Liver (tissue), 9 donors: ENCODE data around the gene UBE2E2. TPM values are rescaled to one million over a fixed set of nuclear protein-coding genes. Genes with fewer than 3 reads are reported as not detected.

Experiments
- DNase-seq: peaks from one replicate; pipeline ENCODE4 v3.0.0-alpha.2; 2017; ENCODE audit warnings: low spot score
- H3K27ac ChIP-seq, 2 donors: one replicate each; pipeline ENCODE4 v1.7.0; 2013; ENCODE audit warnings: inconsistent platforms in 2 of 2, low read length in 2 of 2, control low read depth in 1 of 2, low read depth in 1 of 2, mild to moderate bottlenecking in 1 of 2
- H3K27me3 ChIP-seq, 4 donors: one replicate each; pipeline versions ENCODE4 v1.6.1 to v1.7.0; 2013; ENCODE audit warnings: low read length in 3 of 4, inconsistent platforms in 1 of 4, mild to moderate bottlenecking in 1 of 4, moderate library complexity in 1 of 4; ENCODE audit not compliant: control insufficient read depth in 4 of 4, insufficient read depth in 4 of 4
- H3K36me3 ChIP-seq, 4 donors: one replicate each; pipeline versions ENCODE4 v1.6.1 to v1.7.0; 2013; ENCODE audit warnings: low read length in 3 of 4, mild to moderate bottlenecking in 3 of 4, low read depth in 1 of 4, moderate library complexity in 1 of 4; ENCODE audit not compliant: control insufficient read depth in 4 of 4, insufficient read depth in 3 of 4
- H3K4me1 ChIP-seq, 4 donors: one replicate each; pipeline versions ENCODE4 v1.6.1 to v1.7.0; 2013; ENCODE audit warnings: low read length in 3 of 4, mild to moderate bottlenecking in 3 of 4, moderate library complexity in 1 of 4; ENCODE audit not compliant: control insufficient read depth in 4 of 4, insufficient read depth in 4 of 4
- H3K4me3 ChIP-seq, 3 donors: one replicate each; pipeline versions ENCODE4 v1.6.1 to v1.7.0; 2013; ENCODE audit warnings: low read length in 3 of 3, control low read depth in 1 of 3, low read depth in 1 of 3, mild to moderate bottlenecking in 1 of 3
- H3K9ac ChIP-seq, 2 donors: one replicate each; pipeline ENCODE4 v1.7.0; 2013; ENCODE audit warnings: low read length in 2 of 2, mild to moderate bottlenecking in 2 of 2, moderate library complexity in 2 of 2, control low read depth in 1 of 2, low read depth in 1 of 2
- H3K9me3 ChIP-seq, 4 donors: one replicate each; pipeline versions ENCODE4 v1.6.1 to v1.7.0; 2013; ENCODE audit warnings: low read length in 3 of 4; ENCODE audit not compliant: control insufficient read depth in 4 of 4
- EGR1 ChIP-seq, 2 donors: IDR thresholded peaks; 2 replicates each; pipeline ENCODE4 v1.6.1; 2016 to 2018; ENCODE audit warnings: antibody characterized with exemption in 2 of 2, low read depth in 2 of 2
- FOXA1 ChIP-seq: IDR thresholded peaks from 2 replicates; pipeline ENCODE4 v1.6.1; 2016; ENCODE audit warnings: antibody characterized with exemption
- FOXA2 ChIP-seq: IDR thresholded peaks from 2 replicates; pipeline ENCODE4 v1.6.1; 2016; ENCODE audit warnings: antibody characterized with exemption
- GABPA ChIP-seq, 2 donors: IDR thresholded peaks in 1 of 2; conservative IDR thresholded peaks in 1 of 2; 2 replicates each; pipeline ENCODE4 v1.6.1; 2016; ENCODE audit warnings: antibody characterized with exemption in 2 of 2, mild to moderate bottlenecking in 1 of 2, moderate library complexity in 1 of 2
- HNF4A ChIP-seq, 2 donors: conservative IDR thresholded peaks; 2 replicates each; pipeline ENCODE4 v1.6.1; 2016; ENCODE audit warnings: antibody characterized with exemption in 2 of 2, mild to moderate bottlenecking in 2 of 2
- HNF4G ChIP-seq: IDR thresholded peaks from 2 replicates; pipeline ENCODE4 v1.6.1; 2016; ENCODE audit warnings: antibody characterized with exemption
- NR2F2 ChIP-seq: IDR thresholded peaks from 2 replicates; pipeline ENCODE4 v1.6.1; 2016; ENCODE audit warnings: antibody characterized with exemption
- RAD21 ChIP-seq, 2 donors: IDR thresholded peaks; 2 replicates each; pipeline ENCODE4 v1.6.1; 2016; ENCODE audit warnings: antibody characterized with exemption in 2 of 2, mild to moderate bottlenecking in 2 of 2
- RXRA ChIP-seq, 2 donors: IDR thresholded peaks; 2 replicates each; pipeline ENCODE4 v1.6.1; 2017 to 2018; ENCODE audit warnings: antibody characterized with exemption in 2 of 2, mild to moderate bottlenecking in 1 of 2
- SP1 ChIP-seq: IDR thresholded peaks from 2 replicates; pipeline ENCODE4 v1.6.1; 2018; ENCODE audit warnings: antibody characterized with exemption, mild to moderate bottlenecking
- TAF1 ChIP-seq: conservative IDR thresholded peaks from 2 replicates; pipeline ENCODE4 v1.6.1; 2016; ENCODE audit warnings: antibody characterized with exemption, mild to moderate bottlenecking
- YY1 ChIP-seq: IDR thresholded peaks from 2 replicates; pipeline ENCODE4 v1.6.1; 2016; ENCODE audit warnings: antibody characterized with exemption, mild to moderate bottlenecking
- WGBS: extraction: QIAGEN DNeasy Blood & Tissue Kit; methylation state at CpG from one replicate; pipeline ENCODE4 v1.1.7; 2013; 5-methylcytosine and 5-hydroxymethylcytosine counted together
- polyA plus RNA-seq, 2 donors: library from polyadenylated mRNA; stranded (reverse) in 1 of 2; unstranded in 1 of 2; fragments of 200-250 nt in 1 of 2; fragments of >200 nt in 1 of 2; fragmentation: Nextera tagmentation in 1 of 2; extraction: Ambion mirVana in 1 of 2; gene quantifications; one replicate each; pipeline versions ENCODE4 v1.2.1 to v1.2.3, GENCODE V29; 2013 to 2015
- total RNA-seq, 2 donors: library from RNA; depleted of rRNA; stranded (reverse); fragments of >200 nt; gene quantifications; one replicate each; pipeline ENCODE4 v1.2.3, GENCODE V29; 2014
- TF ChIP-seq, protein P1 (sequence below): IDR thresholded peaks from 2 replicates; pipeline ENCODE4 v1.6.1; 2016; ENCODE audit warnings: antibody characterized with exemption
- TF ChIP-seq, protein P2 (sequence below): IDR thresholded peaks from 2 replicates; pipeline ENCODE4 v1.6.1; 2016; ENCODE audit warnings: antibody characterized with exemption
- TF ChIP-seq, protein P3 (sequence below): IDR thresholded peaks from 2 replicates; pipeline ENCODE4 v1.6.1; 2016; ENCODE audit warnings: antibody characterized with exemption
- TF ChIP-seq, protein P4 (sequence below): IDR thresholded peaks from 2 replicates; pipeline ENCODE4 v1.6.1; 2016; ENCODE audit warnings: antibody characterized with exemption, mild to moderate bottlenecking
- TF ChIP-seq, protein P5 (sequence below): fragments of 150-350 bp; IDR thresholded peaks from 2 replicates; pipeline ENCODE4 v1.5.1; 2017; ENCODE audit warnings: improper control_type of control experiment, low read depth, low read length; ENCODE audit not compliant: missing input control
- donor health status: healthy.
- donor health status: healthy.
- donor health status: healthy.
- donor health status: healthy.
- donor health status: healthy.

UBE2E2 gene
- total and polyA plus RNA-seq, 4 donors = 9.0 to 27.8 (median 16.8) TPM

DNA sequence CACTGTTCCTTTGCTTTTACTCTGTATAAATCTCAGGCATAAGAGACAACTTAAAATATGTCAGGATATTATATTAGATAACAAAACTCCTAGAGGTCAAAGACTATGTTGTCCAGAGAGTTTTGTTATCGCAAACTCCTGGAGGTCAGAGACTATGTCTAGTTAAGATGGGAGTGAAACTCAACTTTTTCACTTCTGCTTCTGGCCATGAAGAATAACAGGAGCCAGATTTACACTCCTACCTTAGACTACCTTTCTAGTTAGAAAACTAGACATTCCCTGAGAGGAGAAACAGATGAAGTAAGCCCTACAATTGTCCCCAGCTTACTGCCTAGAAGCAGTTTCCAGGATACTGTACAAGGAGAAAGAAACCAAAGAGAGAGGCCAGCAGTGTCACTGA is 347.3 kb downstream of the UBE2E2 start:
- 87% methylated on average over 1 of the region's 1 CpG for WGBS
- Histone ChIP-seq H3K9ac (no peak overlapping the region), H3K36me3 (no peaks in the 10 kb centered on the region), H3K9me3 (no peaks in the 10 kb centered on the region), H3K27ac (no peak overlapping the region), H3K27me3 (no peaks in the 10 kb centered on the region), H3K4me3 (no peak overlapping the region), H3K4me1 (no peaks in the 10 kb centered on the region)
- TF ChIP-seq NR2F2 = no peak
- TF ChIP-seq, protein P1, sequence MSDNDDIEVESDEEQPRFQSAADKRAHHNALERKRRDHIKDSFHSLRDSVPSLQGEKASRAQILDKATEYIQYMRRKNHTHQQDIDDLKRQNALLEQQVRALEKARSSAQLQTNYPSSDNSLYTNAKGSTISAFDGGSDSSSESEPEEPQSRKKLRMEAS = no peak
- TF ChIP-seq GABPA (IDR thresholded peaks at IDR 0.05 in 1 of 2, conservative IDR thresholded peaks at IDR 0.05 in 1 of 2) = no peak
- TF ChIP-seq, protein P2, sequence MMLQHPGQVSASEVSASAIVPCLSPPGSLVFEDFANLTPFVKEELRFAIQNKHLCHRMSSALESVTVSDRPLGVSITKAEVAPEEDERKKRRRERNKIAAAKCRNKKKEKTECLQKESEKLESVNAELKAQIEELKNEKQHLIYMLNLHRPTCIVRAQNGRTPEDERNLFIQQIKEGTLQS = no peak
- TF ChIP-seq HNF4G = no peak
- TF ChIP-seq, protein P3, sequence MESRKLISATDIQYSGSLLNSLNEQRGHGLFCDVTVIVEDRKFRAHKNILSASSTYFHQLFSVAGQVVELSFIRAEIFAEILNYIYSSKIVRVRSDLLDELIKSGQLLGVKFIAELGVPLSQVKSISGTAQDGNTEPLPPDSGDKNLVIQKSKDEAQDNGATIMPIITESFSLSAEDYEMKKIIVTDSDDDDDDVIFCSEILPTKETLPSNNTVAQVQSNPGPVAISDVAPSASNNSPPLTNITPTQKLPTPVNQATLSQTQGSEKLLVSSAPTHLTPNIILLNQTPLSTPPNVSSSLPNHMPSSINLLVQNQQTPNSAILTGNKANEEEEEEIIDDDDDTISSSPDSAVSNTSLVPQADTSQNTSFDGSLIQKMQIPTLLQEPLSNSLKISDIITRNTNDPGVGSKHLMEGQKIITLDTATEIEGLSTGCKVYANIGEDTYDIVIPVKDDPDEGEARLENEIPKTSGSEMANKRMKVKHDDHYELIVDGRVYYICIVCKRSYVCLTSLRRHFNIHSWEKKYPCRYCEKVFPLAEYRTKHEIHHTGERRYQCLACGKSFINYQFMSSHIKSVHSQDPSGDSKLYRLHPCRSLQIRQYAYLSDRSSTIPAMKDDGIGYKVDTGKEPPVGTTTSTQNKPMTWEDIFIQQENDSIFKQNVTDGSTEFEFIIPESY = no peak
- no peak for TF ChIP-seq YY1
- TF ChIP-seq RAD21 (IDR thresholded peaks at IDR 0.05) = no peak
- TF ChIP-seq, protein P4, sequence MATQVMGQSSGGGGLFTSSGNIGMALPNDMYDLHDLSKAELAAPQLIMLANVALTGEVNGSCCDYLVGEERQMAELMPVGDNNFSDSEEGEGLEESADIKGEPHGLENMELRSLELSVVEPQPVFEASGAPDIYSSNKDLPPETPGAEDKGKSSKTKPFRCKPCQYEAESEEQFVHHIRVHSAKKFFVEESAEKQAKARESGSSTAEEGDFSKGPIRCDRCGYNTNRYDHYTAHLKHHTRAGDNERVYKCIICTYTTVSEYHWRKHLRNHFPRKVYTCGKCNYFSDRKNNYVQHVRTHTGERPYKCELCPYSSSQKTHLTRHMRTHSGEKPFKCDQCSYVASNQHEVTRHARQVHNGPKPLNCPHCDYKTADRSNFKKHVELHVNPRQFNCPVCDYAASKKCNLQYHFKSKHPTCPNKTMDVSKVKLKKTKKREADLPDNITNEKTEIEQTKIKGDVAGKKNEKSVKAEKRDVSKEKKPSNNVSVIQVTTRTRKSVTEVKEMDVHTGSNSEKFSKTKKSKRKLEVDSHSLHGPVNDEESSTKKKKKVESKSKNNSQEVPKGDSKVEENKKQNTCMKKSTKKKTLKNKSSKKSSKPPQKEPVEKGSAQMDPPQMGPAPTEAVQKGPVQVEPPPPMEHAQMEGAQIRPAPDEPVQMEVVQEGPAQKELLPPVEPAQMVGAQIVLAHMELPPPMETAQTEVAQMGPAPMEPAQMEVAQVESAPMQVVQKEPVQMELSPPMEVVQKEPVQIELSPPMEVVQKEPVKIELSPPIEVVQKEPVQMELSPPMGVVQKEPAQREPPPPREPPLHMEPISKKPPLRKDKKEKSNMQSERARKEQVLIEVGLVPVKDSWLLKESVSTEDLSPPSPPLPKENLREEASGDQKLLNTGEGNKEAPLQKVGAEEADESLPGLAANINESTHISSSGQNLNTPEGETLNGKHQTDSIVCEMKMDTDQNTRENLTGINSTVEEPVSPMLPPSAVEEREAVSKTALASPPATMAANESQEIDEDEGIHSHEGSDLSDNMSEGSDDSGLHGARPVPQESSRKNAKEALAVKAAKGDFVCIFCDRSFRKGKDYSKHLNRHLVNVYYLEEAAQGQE = no peak
- TF ChIP-seq, protein P5, sequence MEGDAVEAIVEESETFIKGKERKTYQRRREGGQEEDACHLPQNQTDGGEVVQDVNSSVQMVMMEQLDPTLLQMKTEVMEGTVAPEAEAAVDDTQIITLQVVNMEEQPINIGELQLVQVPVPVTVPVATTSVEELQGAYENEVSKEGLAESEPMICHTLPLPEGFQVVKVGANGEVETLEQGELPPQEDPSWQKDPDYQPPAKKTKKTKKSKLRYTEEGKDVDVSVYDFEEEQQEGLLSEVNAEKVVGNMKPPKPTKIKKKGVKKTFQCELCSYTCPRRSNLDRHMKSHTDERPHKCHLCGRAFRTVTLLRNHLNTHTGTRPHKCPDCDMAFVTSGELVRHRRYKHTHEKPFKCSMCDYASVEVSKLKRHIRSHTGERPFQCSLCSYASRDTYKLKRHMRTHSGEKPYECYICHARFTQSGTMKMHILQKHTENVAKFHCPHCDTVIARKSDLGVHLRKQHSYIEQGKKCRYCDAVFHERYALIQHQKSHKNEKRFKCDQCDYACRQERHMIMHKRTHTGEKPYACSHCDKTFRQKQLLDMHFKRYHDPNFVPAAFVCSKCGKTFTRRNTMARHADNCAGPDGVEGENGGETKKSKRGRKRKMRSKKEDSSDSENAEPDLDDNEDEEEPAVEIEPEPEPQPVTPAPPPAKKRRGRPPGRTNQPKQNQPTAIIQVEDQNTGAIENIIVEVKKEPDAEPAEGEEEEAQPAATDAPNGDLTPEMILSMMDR = no peak
- no peak for TF ChIP-seq HNF4A (conservative IDR thresholded peaks at IDR 0.05)
- no peak for TF ChIP-seq RXRA (IDR thresholded peaks at IDR 0.05)
- TF ChIP-seq TAF1 = no peak
- no peak for TF ChIP-seq SP1
- no peak for TF ChIP-seq FOXA2
- no peak for TF ChIP-seq FOXA1
- no peak for TF ChIP-seq EGR1 (IDR thresholded peaks at IDR 0.05; ENCODE audit: low read depth in 2 of 2)
- no peak for DNase-seq

DNA sequence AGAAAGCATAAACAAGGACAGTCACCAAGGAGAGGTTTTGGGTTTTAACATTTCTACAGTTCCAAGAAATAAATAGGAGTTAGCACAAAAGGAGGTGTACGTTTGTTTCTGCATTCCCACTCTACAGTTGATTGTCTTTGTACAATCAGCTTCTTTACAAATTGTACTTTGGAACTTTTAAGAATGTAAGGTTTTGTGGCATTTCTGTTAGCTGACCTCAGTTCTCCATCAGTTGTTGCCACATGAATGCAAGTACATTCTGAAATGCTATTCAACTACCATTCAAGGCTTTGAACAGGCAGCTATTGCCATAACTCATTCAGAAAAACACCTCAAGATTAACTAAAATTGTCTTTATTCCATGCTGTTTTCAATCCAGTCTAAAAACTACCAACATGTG is 349.4 kb downstream of the UBE2E2 start:
- no peak for TF ChIP-seq NR2F2
- TF ChIP-seq, protein P3 = no peak
- no peak for TF ChIP-seq SP1
- 88% methylated on average over 1 of the region's 1 CpG for WGBS

More for the DNA sequence above, 349.4 kb downstream of the UBE2E2 start:
- no peak for DNase-seq
- Histone ChIP-seq H3K9ac (no peak overlapping the region), H3K4me3 (no peak overlapping the region), H3K27ac (no peak overlapping the region), H3K4me1 (no peaks in the 10 kb centered on the region), H3K27me3 (no peaks in the 10 kb centered on the region), H3K9me3 (no peaks in the 10 kb centered on the region), H3K36me3 (no peaks in the 10 kb centered on the region)
